Dermis microvascular lymphatic vessel endothelial cell (primary cell): Measurements from ENCODE around the gene DACH1. TPM values are rescaled to one million over a fixed set of nuclear protein-coding genes. Genes with fewer than 3 reads are reported as not detected.

Experiments
- DNase-seq, 2 donors: peaks; one replicate each; pipeline versions ENCODE4 v3.0.0 to v3.0.0-alpha.2; 2010; ENCODE audit warnings: low read depth in 2 of 2
- total RNA-seq: library from RNA; depleted of rRNA; stranded (reverse); fragments of >200 nt; gene quantifications from 2 replicates; pipeline ENCODE4 v1.2.1, GENCODE V29; 2014

DACH1 gene
- total RNA-seq, 1 donor from 2014 or later = 0.51 TPM

GRCh38 chr13:71408416-71408815, 458.6 kb downstream of the DACH1 start:
- no peak for DNase-seq

GRCh38 chr13:71399631-71400215, 467.3 kb downstream of the DACH1 start:
- no peak for DNase-seq

GRCh38 chr13:71396149-71396548, 470.9 kb downstream of the DACH1 start:
- DNase-seq = no peak

- DNase-seq = no peak
Observed at GRCh38 chr13:71395053-71395452, 472.0 kb downstream of the DACH1 start.

GRCh38 chr13:71394176-71394575, 472.8 kb downstream of the DACH1 start:
- DNase-seq = no peak
